Raji (cell line): ENCODE data around the gene FEZ2.

Experiments used
- POLR2A ChIP-seq: IDR thresholded peaks from 2 replicates; pipeline ENCODE4 v1.6.1; 2011; ENCODE audit warnings: low read depth, low read length, control low read depth; ENCODE audit not compliant: insufficient read depth

Gene FEZ2

GRCh38 chr2:36530178-36530982 lies 67.6 kb downstream of the FEZ2 start:
- no peak for TF ChIP-seq POLR2A

- no peak for TF ChIP-seq POLR2A
These were observed 69.1 kb downstream of the FEZ2 start for GRCh38 chr2:36528766-36529392.

- no peak for TF ChIP-seq POLR2A
These were observed 69.7 kb downstream of the FEZ2 start for GRCh38 chr2:36528274-36528673.

GRCh38 chr2:36526226-36526625 lies 71.7 kb downstream of the FEZ2 start:
- TF ChIP-seq POLR2A: no peak

- no peak for TF ChIP-seq POLR2A
These were observed 72.7 kb downstream of the FEZ2 start for GRCh38 chr2:36525245-36525644.

- TF ChIP-seq POLR2A: no peak
These were observed 74.8 kb downstream of the FEZ2 start for GRCh38 chr2:36523153-36523552.

GRCh38 chr2:36520431-36520830 lies 77.5 kb downstream of the FEZ2 start:
- TF ChIP-seq POLR2A: no peak

- no peak for TF ChIP-seq POLR2A
These were observed 81.7 kb downstream of the FEZ2 start for GRCh38 chr2:36516136-36516870.

GRCh38 chr2:36515538-36515937 lies 82.4 kb downstream of the FEZ2 start:
- TF ChIP-seq POLR2A: no peak

- no peak for TF ChIP-seq POLR2A
These were observed 84.3 kb downstream of the FEZ2 start for GRCh38 chr2:36513661-36514060.

- no peak for TF ChIP-seq POLR2A
These were observed 85.3 kb downstream of the FEZ2 start for GRCh38 chr2:36512705-36513104.

GRCh38 chr2:36511858-36512603 lies 85.9 kb downstream of the FEZ2 start:
- no peak for TF ChIP-seq POLR2A

GRCh38 chr2:36509075-36509474 lies 88.9 kb downstream of the FEZ2 start:
- TF ChIP-seq POLR2A: no peak

- TF ChIP-seq POLR2A: no peak
These were observed 90.6 kb downstream of the FEZ2 start for GRCh38 chr2:36507408-36507812.
